Esophagus muscularis mucosa (tissue), 4 donors: ENCODE measurements around the gene ARL1. TPM values are rescaled to one million over a fixed set of nuclear protein-coding genes. Genes with fewer than 3 reads are reported as not detected.

Experiments
- DNase-seq: peaks from one replicate; pipeline ENCODE4 v3.0.0-alpha.2; 2017; ENCODE audit errors: extremely low spot score
- H3K27ac ChIP-seq, 4 donors: fragments of 200-600 bp; sonication (generic); replicated peaks in 1 of 4; 1 replicate in 3 of 4; 2 replicates in 1 of 4; pipeline ENCODE4 v1.5.1; 2016 to 2019; ENCODE audit warnings: mild to moderate bottlenecking in 1 of 4
- H3K27me3 ChIP-seq, 4 donors: fragments of 200-600 bp; sonication (generic); one replicate each; pipeline versions ENCODE4 v1.5.1 to v1.6.0; 2016 to 2019
- H3K36me3 ChIP-seq, 4 donors: fragments of 200-600 bp; sonication (generic); one replicate each; pipeline ENCODE4 v1.5.1; 2016 to 2019
- H3K4me1 ChIP-seq, 4 donors: fragments of 200-600 bp; sonication (generic); one replicate each; pipeline ENCODE4 v1.5.1; 2016 to 2019
- H3K4me3 ChIP-seq, 4 donors: fragments of 200-600 bp; sonication (generic); 1 replicate in 2 of 4; 2 replicates in 2 of 4; pipeline ENCODE4 v1.5.1; 2016 to 2019; ENCODE audit warnings: mild to moderate bottlenecking in 4 of 4, moderate library complexity in 1 of 4
- H3K9me3 ChIP-seq, 4 donors: fragments of 200-600 bp; sonication (generic); 1 replicate in 3 of 4; 2 replicates in 1 of 4; pipeline ENCODE4 v1.5.1; 2016 to 2019
- CTCF ChIP-seq, 3 experiments: fragments of 200-600 bp in 2 of 3; fragments of 450-650 bp in 1 of 3; sonication (generic) in 2 of 3; IDR thresholded peaks; one replicate each; pipeline ENCODE4 v1.5.1; 2017 to 2019; ENCODE audit warnings: antibody characterized with exemption in 3 of 3, mild to moderate bottlenecking in 2 of 3, moderate library complexity in 1 of 3
- EP300 ChIP-seq: sonication (generic); formaldehyde crosslinking; IDR thresholded peaks from one replicate; pipeline ENCODE4 v1.6.1; 2017; ENCODE audit warnings: antibody characterized with exemption
- POLR2A ChIP-seq: fragments of 450-650 bp; IDR thresholded peaks from one replicate; pipeline ENCODE4 v1.6.1; 2017; ENCODE audit warnings: antibody characterized with exemption, moderate library complexity, mild to moderate bottlenecking, low read depth
- POLR2AphosphoS5 ChIP-seq, 2 donors: sonication (generic); formaldehyde crosslinking; IDR thresholded peaks; one replicate each; pipeline ENCODE4 v1.6.1; 2017; ENCODE audit warnings: antibody characterized with exemption in 2 of 2
- WGBS: methylation state at CpG from one replicate; pipeline ENCODE4 v1.1.5; 2018; 5-methylcytosine and 5-hydroxymethylcytosine counted together
- intact Hi-C: fragments of 100-400 bp; cut with DNase I; formaldehyde crosslinking; loops from one replicate; pipeline ENCODE4 v1.15.1; 2023
- total RNA-seq, 4 donors: library from RNA; depleted of rRNA; stranded (reverse); fragments of >200 nt; gene quantifications; one replicate each; pipeline versions ENCODE4 v1.1.0 to v1.2.1, GENCODE V29; 2016

Gene ARL1
- total RNA-seq, 4 donors from 2014 or later: 48.5 to 63.1 (median 54.4) TPM

DNA sequence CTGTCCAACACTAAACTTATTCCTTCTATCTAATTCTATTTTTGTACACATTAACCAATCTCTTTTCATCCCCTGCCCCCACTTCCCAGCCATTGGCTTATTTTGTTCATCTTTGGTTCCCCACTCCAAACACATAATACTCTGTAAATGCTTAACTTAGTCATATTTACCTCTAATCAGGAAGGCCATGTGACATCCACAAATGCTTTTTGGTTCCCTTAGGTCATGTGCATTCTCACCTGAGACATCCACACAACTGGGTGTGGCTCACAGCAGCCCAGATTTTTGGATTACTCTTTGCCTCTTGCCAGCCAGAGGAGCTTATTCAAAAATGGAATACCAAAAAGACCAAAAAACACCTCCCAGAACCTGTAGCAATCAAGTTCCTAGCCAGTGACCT lies 28.4 kb downstream of the ARL1 start:
- H3K36me3 ChIP-seq: peaks cover 33 to 95% (median 82%) of the 10 kb centered on the region in 4 donors
- intact Hi-C loops: no loop called here

DNA sequence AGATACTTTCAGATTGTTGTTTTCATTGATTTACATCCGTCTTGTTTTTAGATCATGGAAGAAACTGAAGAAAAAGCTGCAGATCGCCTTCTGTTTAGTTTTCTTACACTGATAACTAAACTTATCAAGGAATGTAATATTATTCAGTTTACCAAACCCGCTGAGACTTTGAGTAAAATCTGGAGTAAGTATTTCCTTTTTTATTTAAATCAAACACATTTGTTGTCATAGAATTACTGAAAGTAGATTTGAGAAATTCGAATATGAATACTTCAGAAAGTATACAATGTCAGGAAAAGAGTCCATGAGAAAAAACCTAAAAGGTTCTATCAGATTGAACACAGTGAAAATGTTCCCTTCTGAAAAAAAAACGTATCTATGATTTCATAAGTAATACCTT lies 32.0 kb downstream of the ARL1 start:
- Histone ChIP-seq H3K27ac (no peak overlapping the region), H3K9me3 (no peaks in the 10 kb centered on the region), H3K27me3 (no peaks in the 10 kb centered on the region), H3K4me3 (no peak overlapping the region), H3K4me1 (no peaks in the 10 kb centered on the region), H3K36me3 (peaks cover 22 to 95% (median 78%) of the 10 kb centered on the region in 4 donors)
- TF ChIP-seq POLR2AphosphoS5 (IDR thresholded peaks at IDR 0.05) (no peak), POLR2A (no peak), EP300 (no peak), CTCF (IDR thresholded peaks at IDR 0.05) (no peak)
- DNase-seq: no peak
- 91% methylated on average over 5 of the region's 5 CpGs for WGBS
- intact Hi-C loops: no loop called here

More for the DNA sequence above, 28.4 kb downstream of the ARL1 start:
- no peaks in the 10 kb centered on the region for H3K27me3 ChIP-seq
- H3K4me3 ChIP-seq: no peak overlapping the region
- DNase-seq: no peak
- H3K9me3 ChIP-seq: no peaks in the 10 kb centered on the region
- H3K27ac ChIP-seq: no peak overlapping the region
- no peaks in the 10 kb centered on the region for H3K4me1 ChIP-seq
- TF ChIP-seq EP300 (no peak), CTCF (IDR thresholded peaks at IDR 0.05) (no peak), POLR2A (no peak), POLR2AphosphoS5 (IDR thresholded peaks at IDR 0.05) (no peak)

DNA sequence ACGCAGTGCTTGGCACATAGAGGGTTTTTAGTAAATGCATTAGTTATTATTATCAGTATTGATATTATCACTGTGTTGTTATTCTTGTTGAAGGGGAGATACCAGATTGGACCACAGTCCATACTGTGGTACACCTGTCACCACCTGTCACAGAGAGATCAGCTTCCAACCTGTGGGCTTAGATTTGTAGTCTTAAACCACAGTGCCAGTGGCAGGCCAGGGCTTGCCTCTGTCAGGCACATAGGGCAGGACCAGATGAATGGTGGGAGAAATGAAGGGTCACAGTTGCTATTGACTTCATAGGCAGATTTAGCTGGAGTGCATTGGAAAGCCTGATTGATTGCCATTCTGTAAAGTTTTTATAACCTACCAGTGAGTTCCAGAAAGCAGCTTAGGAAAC lies 35.1 kb downstream of the ARL1 start:
- no peak for DNase-seq
- Histone ChIP-seq H3K9me3 (no peaks in the 10 kb centered on the region), H3K4me3 (no peak overlapping the region), H3K27ac (no peak overlapping the region), H3K27me3 (no peaks in the 10 kb centered on the region), H3K4me1 (no peaks in the 10 kb centered on the region), H3K36me3 (peaks cover 37 to 95% (median 80%) of the 10 kb centered on the region in 4 donors)
- TF ChIP-seq POLR2AphosphoS5 (IDR thresholded peaks at IDR 0.05) (no peak), EP300 (no peak), POLR2A (no peak), CTCF (IDR thresholded peaks at IDR 0.05) (no peak)
- 92% methylated on average over 1 of the region's 1 CpG for WGBS
- intact Hi-C loops: no loop called here

DNA sequence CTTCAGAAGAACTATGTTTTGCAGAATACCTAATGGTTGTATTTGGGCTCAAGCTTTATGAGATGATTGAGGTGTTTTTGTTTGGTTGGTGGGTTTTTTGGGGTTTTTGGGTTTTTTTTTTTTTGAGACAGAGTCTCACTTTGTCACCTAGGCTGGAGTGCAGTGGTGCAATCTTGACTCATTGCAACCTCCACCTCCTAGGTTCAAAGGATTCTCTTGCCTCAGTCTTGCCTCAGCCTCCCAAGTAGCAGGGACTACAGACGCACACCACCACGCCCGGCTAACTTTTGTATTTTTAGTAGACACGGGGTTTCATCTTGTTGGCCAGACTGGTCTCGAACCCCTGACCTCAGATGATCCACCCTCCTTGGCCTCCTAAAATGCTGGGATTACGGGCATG lies 39.6 kb downstream of the ARL1 start:
- H3K36me3 ChIP-seq: peaks cover 32 to 100% (median 91%) of the 10 kb centered on the region in 4 donors
- no peak for DNase-seq
- H3K27ac ChIP-seq: no peak overlapping the region
- no peaks in the 10 kb centered on the region for H3K9me3 ChIP-seq
- intact Hi-C loops: no loop called here
- no peaks in the 10 kb centered on the region for H3K27me3 ChIP-seq
- no peak for TF ChIP-seq POLR2A
- no peak for TF ChIP-seq CTCF (IDR thresholded peaks at IDR 0.05)
- TF ChIP-seq POLR2AphosphoS5 (IDR thresholded peaks at IDR 0.05): no peak
- TF ChIP-seq EP300: no peak
- WGBS: 88% methylated on average over 6 of the region's 6 CpGs
- H3K4me3 ChIP-seq: no peak overlapping the region
- no peaks in the 10 kb centered on the region for H3K4me1 ChIP-seq

DNA sequence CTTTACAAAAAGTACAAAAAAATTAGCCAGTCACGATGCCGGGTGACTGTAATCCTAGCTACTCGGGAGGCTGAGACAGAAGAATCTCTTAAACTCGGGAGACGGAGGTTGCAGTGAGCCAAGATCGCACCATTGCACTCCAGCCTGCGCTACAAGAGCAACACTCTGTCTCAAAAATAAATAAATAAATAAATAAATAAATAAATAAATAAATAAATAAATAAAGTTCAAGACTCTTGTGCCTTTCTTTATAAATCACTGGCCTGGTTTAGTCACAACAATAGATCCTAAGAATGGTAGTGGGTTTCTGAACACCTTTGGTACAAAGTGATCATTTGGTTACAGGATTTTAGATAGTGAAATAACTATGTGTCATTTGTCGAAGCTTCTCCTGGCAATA lies 46.1 kb downstream of the ARL1 start:
- H3K9me3 ChIP-seq: no peaks in the 10 kb centered on the region
- H3K27me3 ChIP-seq: no peaks in the 10 kb centered on the region
- no peaks in the 10 kb centered on the region for H3K4me1 ChIP-seq
- H3K36me3 ChIP-seq: peaks cover 34 to 93% (median 77%) of the 10 kb centered on the region in 4 donors
- intact Hi-C loops: no loop called here
- no peak overlapping the region for H3K4me3 ChIP-seq
- WGBS: 88% methylated on average over 8 of the region's 8 CpGs
- no peak for TF ChIP-seq POLR2A
- TF ChIP-seq CTCF (IDR thresholded peaks at IDR 0.05): no peak
- no peak for TF ChIP-seq EP300
- TF ChIP-seq POLR2AphosphoS5 (IDR thresholded peaks at IDR 0.05): no peak
- no peak overlapping the region for H3K27ac ChIP-seq
- no peak for DNase-seq
